Measurements from ENCODE around the gene NOTCH1. TPM values are rescaled to one million over a fixed set of nuclear protein-coding genes. Genes with fewer than 3 reads are reported as not detected.
"Not testable (repeated sequence)": the region's sequence is repeated elsewhere in the genome, so short reads cannot be mapped to it uniquely, and the experiment has no call there.

NOTCH1 gene
- total RNA-seq, 4 donors from 2014 or later, result 38.2 to 95.7 (median 53.8) TPM

GRCh38 chr9:136575626-136576268 is 29.9 kb upstream of the NOTCH1 start:
- TF ChIP-seq POLR2A (IDR thresholded peaks at IDR 0.05) (no peak), CTCF (IDR thresholded peaks at IDR 0.05) (no peak)
- Histone ChIP-seq H3K36me3 (no peaks in the 10 kb centered on the region), H3K4me1 (no peaks in the 10 kb centered on the region), H3K9me3 (no peaks in the 10 kb centered on the region), H3K27me3 (no peaks in the 10 kb centered on the region), H3K27ac (no peak overlapping the region), H3K4me3 (no peak overlapping the region)
- no peak for DNase-seq

GRCh38 chr9:136574606-136575005 is 28.8 kb upstream of the NOTCH1 start:
- H3K4me1 ChIP-seq, H3K27ac ChIP-seq, H3K4me3 ChIP-seq, H3K27me3 ChIP-seq, DNase-seq, H3K36me3 ChIP-seq, H3K9me3 ChIP-seq: not testable (repeated sequence)

GRCh38 chr9:136572828-136573625 is 27.2 kb upstream of the NOTCH1 start:
- H3K27me3 ChIP-seq, result no peaks in the 10 kb centered on the region
- H3K27ac ChIP-seq, result no peak overlapping the region
- no peaks in the 10 kb centered on the region for H3K36me3 ChIP-seq
- no peak for DNase-seq
- H3K4me1 ChIP-seq, result peaks cover 0 to 13% (median 0%) of the 10 kb centered on the region in 4 donors
- H3K4me3 ChIP-seq, result no peak overlapping the region
- TF ChIP-seq POLR2A (IDR thresholded peaks at IDR 0.05) (no peak), CTCF (IDR thresholded peaks at IDR 0.05) (no peak)
- no peaks in the 10 kb centered on the region for H3K9me3 ChIP-seq

GRCh38 chr9:136572003-136572827 is 26.4 kb upstream of the NOTCH1 start:
- Histone ChIP-seq H3K27ac (no peak overlapping the region), H3K36me3 (no peaks in the 10 kb centered on the region), H3K9me3 (no peaks in the 10 kb centered on the region), H3K4me3 (no peak overlapping the region), H3K4me1 (peaks cover 0 to 19% (median 0%) of the 10 kb centered on the region in 4 donors), H3K27me3 (no peaks in the 10 kb centered on the region)
- no peak for TF ChIP-seq POLR2A (IDR thresholded peaks at IDR 0.05)
- no peak for TF ChIP-seq CTCF (IDR thresholded peaks at IDR 0.05)
- no peak for DNase-seq

GRCh38 chr9:136571531-136571930 is 25.7 kb upstream of the NOTCH1 start:
- Histone ChIP-seq H3K4me3 (no peak overlapping the region), H3K27ac (no peak overlapping the region), H3K9me3 (no peaks in the 10 kb centered on the region), H3K4me1 (peaks cover 0 to 19% (median 0%) of the 10 kb centered on the region in 4 donors), H3K27me3 (no peaks in the 10 kb centered on the region), H3K36me3 (no peaks in the 10 kb centered on the region)
- DNase-seq, result no peak
- TF ChIP-seq POLR2A (IDR thresholded peaks at IDR 0.05), result no peak
- no peak for TF ChIP-seq CTCF (IDR thresholded peaks at IDR 0.05)

All from Peyer's patch (tissue), 4 donors.